ENCODE data around the gene MERTK. TPM values are rescaled to one million over a fixed set of nuclear protein-coding genes. Genes with fewer than 3 reads are reported as not detected.

Gene MERTK
- total RNA-seq, 1 donor from 2014 or later: 5.1 TPM

GRCh38 chr2:112004253-112004645 lies 105.8 kb downstream of the MERTK start:
- Histone ChIP-seq H3K27me3 (ENCODE audit: insufficient read depth, low read length) (no peaks in the 10 kb centered on the region), H3K4me3 (ENCODE audit: insufficient read depth, low read depth, low read length) (no peak overlapping the region), H3K4me2 (ENCODE audit: low read length) (no peak overlapping the region), H3K9ac (ENCODE audit: low read length) (no peak overlapping the region), H3K9me3 (ENCODE audit: insufficient read depth, low read depth, low read length) (no peaks in the 10 kb centered on the region), H3K36me3 (ENCODE audit: insufficient read depth, low read length) (no peaks in the 10 kb centered on the region), H4K20me1 (ENCODE audit: insufficient read depth, low read length) (no peaks in the 10 kb centered on the region), H3K27ac (ENCODE audit: low read depth, low read length) (no peak overlapping the region), H3K79me2 (ENCODE audit: insufficient read depth, low read length) (no peaks in the 10 kb centered on the region), H2AFZ (ENCODE audit: low read depth, low read length) (no peak overlapping the region), H3K4me1 (ENCODE audit: insufficient read depth, low read length) (no peaks in the 10 kb centered on the region)
- Mint-ChIP-seq H3K27ac (ENCODE audit: unreplicated experiment) (no peak overlapping the region), H3K4me1 (ENCODE audit: low read depth, unreplicated experiment) (no peaks in the 10 kb centered on the region), H3K9me3 (ENCODE audit: unreplicated experiment) (no peaks in the 10 kb centered on the region), H3K4me3 (ENCODE audit: unreplicated experiment) (no peak overlapping the region), H3K27me3 (ENCODE audit: low read depth, unreplicated experiment) (no peaks in the 10 kb centered on the region), H3K36me3 (ENCODE audit: low read depth, unreplicated experiment) (peaks cover 16% of the 10 kb centered on the region)
- TF ChIP-seq CTCF (IDR thresholded peaks at IDR 0.05; ENCODE audit: insufficient read depth, low read depth, low read length) (no peak), EZH2 (IDR thresholded peaks at IDR 0.05; ENCODE audit: insufficient read depth, low read length) (no peak)
- DNase-seq (ENCODE audit: low read depth): no peak
- no peak for FAIRE-seq

- H2AFZ ChIP-seq (ENCODE audit: low read depth, low read length): no peak overlapping the region
- DNase-seq (ENCODE audit: low read depth) (no peak), FAIRE-seq (no peak)
- no peaks in the 10 kb centered on the region for H3K9me3 ChIP-seq (ENCODE audit: insufficient read depth, low read depth, low read length)
- no peaks in the 10 kb centered on the region for H4K20me1 ChIP-seq (ENCODE audit: insufficient read depth, low read length)
- Mint-ChIP-seq H3K4me1 (ENCODE audit: low read depth, unreplicated experiment) (no peaks in the 10 kb centered on the region), H3K4me3 (ENCODE audit: unreplicated experiment) (no peak overlapping the region), H3K36me3 (ENCODE audit: low read depth, unreplicated experiment) (peaks cover 13% of the 10 kb centered on the region), H3K27ac (ENCODE audit: unreplicated experiment) (no peak overlapping the region), H3K9me3 (ENCODE audit: unreplicated experiment) (no peaks in the 10 kb centered on the region), H3K27me3 (ENCODE audit: low read depth, unreplicated experiment) (no peaks in the 10 kb centered on the region)
- no peak overlapping the region for H3K9ac ChIP-seq (ENCODE audit: low read length)
- H3K4me1 ChIP-seq (ENCODE audit: insufficient read depth, low read length): no peaks in the 10 kb centered on the region
- no peaks in the 10 kb centered on the region for H3K27me3 ChIP-seq (ENCODE audit: insufficient read depth, low read length)
- no peak overlapping the region for H3K4me2 ChIP-seq (ENCODE audit: low read length)
- H3K79me2 ChIP-seq (ENCODE audit: insufficient read depth, low read length): no peaks in the 10 kb centered on the region
- H3K4me3 ChIP-seq (ENCODE audit: insufficient read depth, low read depth, low read length): no peak overlapping the region
- H3K36me3 ChIP-seq (ENCODE audit: insufficient read depth, low read length): no peaks in the 10 kb centered on the region
- H3K27ac ChIP-seq (ENCODE audit: low read depth, low read length): no peak overlapping the region
- TF ChIP-seq EZH2 (IDR thresholded peaks at IDR 0.05; ENCODE audit: insufficient read depth, low read length) (no peak), CTCF (IDR thresholded peaks at IDR 0.05; ENCODE audit: insufficient read depth, low read depth, low read length) (no peak)
These were observed 107.1 kb downstream of the MERTK start for GRCh38 chr2:112005406-112006075.

- Mint-ChIP-seq H3K4me3 (ENCODE audit: unreplicated experiment) (no peak overlapping the region), H3K27ac (ENCODE audit: unreplicated experiment) (no peak overlapping the region), H3K4me1 (ENCODE audit: low read depth, unreplicated experiment) (no peaks in the 10 kb centered on the region), H3K9me3 (ENCODE audit: unreplicated experiment) (no peaks in the 10 kb centered on the region), H3K36me3 (ENCODE audit: low read depth, unreplicated experiment) (peaks cover 16% of the 10 kb centered on the region), H3K27me3 (ENCODE audit: low read depth, unreplicated experiment) (no peaks in the 10 kb centered on the region)
- DNase-seq (ENCODE audit: low read depth): peak; percentile 36
- Histone ChIP-seq H3K27ac (ENCODE audit: low read depth, low read length) (no peak overlapping the region), H3K9me3 (ENCODE audit: insufficient read depth, low read depth, low read length) (no peaks in the 10 kb centered on the region), H3K4me3 (ENCODE audit: insufficient read depth, low read depth, low read length) (no peak overlapping the region), H4K20me1 (ENCODE audit: insufficient read depth, low read length) (no peaks in the 10 kb centered on the region), H3K4me2 (ENCODE audit: low read length) (no peak overlapping the region), H3K4me1 (ENCODE audit: insufficient read depth, low read length) (no peaks in the 10 kb centered on the region), H3K79me2 (ENCODE audit: insufficient read depth, low read length) (no peaks in the 10 kb centered on the region), H3K36me3 (ENCODE audit: insufficient read depth, low read length) (no peaks in the 10 kb centered on the region), H3K27me3 (ENCODE audit: insufficient read depth, low read length) (no peaks in the 10 kb centered on the region), H2AFZ (ENCODE audit: low read depth, low read length) (no peak overlapping the region), H3K9ac (ENCODE audit: low read length) (no peak overlapping the region)
- no peak for FAIRE-seq
- no peak for TF ChIP-seq CTCF (IDR thresholded peaks at IDR 0.05; ENCODE audit: insufficient read depth, low read depth, low read length)
- no peak for TF ChIP-seq EZH2 (IDR thresholded peaks at IDR 0.05; ENCODE audit: insufficient read depth, low read length)
These were observed 107.6 kb downstream of the MERTK start for GRCh38 chr2:112006076-112006410.

Measured in astrocyte (in vitro differentiated cells and primary cell).